H1 (cell line): ENCODE data around the gene GRID1. TPM values are rescaled to one million over a fixed set of nuclear protein-coding genes. Genes with fewer than 3 reads are reported as not detected.

Source experiments
- CTCF ChIA-PET: fragments of 300-600 bp; sonication (Branson Sonifier 250); formaldehyde crosslinking; loops from one replicate; lab custom pipeline; 2021; ENCODE audit not compliant: partially characterized antibody; lab: Charles Lee
- POLR2A ChIA-PET: fragments of 300-600 bp; sonication (Branson Sonifier 250); formaldehyde crosslinking; loops from one replicate; lab custom pipeline; 2021; ENCODE audit warnings: inconsistent platforms; ENCODE audit not compliant: partially characterized antibody; lab: Charles Lee
- DNase-seq, 2 experiments: peaks; one replicate each; pipeline versions ENCODE4 v3.0.0 to v3.0.0-alpha.2; 2010 to 2022; ENCODE audit warnings: low spot score in 2 of 2, low read depth in 1 of 2, mixed read lengths in 1 of 2
- FAIRE-seq: peaks from 2 replicates; lab custom pipeline; 2011; peaks lifted over from hg19 to GRCh38; lab: Jason Lieb, UNC
- H2AFZ ChIP-seq: 2 replicates; pipeline ENCODE4 v1.8.1; 2012; ENCODE audit warnings: low read length, inconsistent platforms
- H2AK5ac ChIP-seq: 2 replicates; pipeline ENCODE4 v1.6.1; 2013; ENCODE audit warnings: low read depth, low read length
- H2BK120ac ChIP-seq: replicated peaks from 2 replicates; pipeline ENCODE3; 2013; ENCODE audit warnings: low read depth, low read length, inconsistent platforms
- H2BK12ac ChIP-seq: 2 replicates; pipeline ENCODE4 v1.6.1; 2013; ENCODE audit warnings: low read depth, low read length
- H2BK15ac ChIP-seq: 2 replicates; pipeline ENCODE4 v1.6.1; 2013; ENCODE audit warnings: low read length
- H2BK20ac ChIP-seq: 2 replicates; pipeline ENCODE4 v1.6.1; 2013; ENCODE audit warnings: low read length
- H2BK5ac ChIP-seq: 2 replicates; pipeline ENCODE4 v1.6.1; 2013; ENCODE audit warnings: low read depth, low read length
- H3K14ac ChIP-seq: 2 replicates; pipeline ENCODE4 v1.6.1; 2013; ENCODE audit warnings: inconsistent platforms; ENCODE audit not compliant: insufficient read length
- H3K18ac ChIP-seq: 2 replicates; pipeline ENCODE4 v1.6.1; 2013; ENCODE audit warnings: low read length; ENCODE audit errors: extremely low read depth
- H3K23ac ChIP-seq: 2 replicates; pipeline ENCODE4 v1.6.1; 2013; ENCODE audit warnings: inconsistent platforms; ENCODE audit not compliant: insufficient read length
- H3K23me2 ChIP-seq: 2 replicates; pipeline ENCODE4 v1.6.1; 2013; ENCODE audit warnings: low read depth, low read length
- H3K27ac ChIP-seq: 2 replicates; pipeline ENCODE4 v1.6.1; 2011; ENCODE audit warnings: low read depth, low read length, inconsistent platforms
- H3K27me3 ChIP-seq, 4 experiments: replicated peaks in 1 of 4; 1 replicate in 1 of 4; 2 replicates in 3 of 4; pipeline versions ENCODE4 v1.6.1 to v1.8.1; 2011 to 2013; ENCODE audit warnings: low read length in 3 of 4, mild to moderate bottlenecking in 3 of 4, inconsistent platforms in 2 of 4, mixed read lengths in 2 of 4, moderate library complexity in 1 of 4; ENCODE audit not compliant: control insufficient read depth in 3 of 4, insufficient read depth in 3 of 4; ENCODE audit errors: extremely low read depth in 1 of 4
- H3K36me3 ChIP-seq, 4 experiments: 2 replicates each; pipeline versions ENCODE4 v1.6.1 to v1.8.1; 2011 to 2013; ENCODE audit warnings: mild to moderate bottlenecking in 4 of 4, low read length in 3 of 4, moderate library complexity in 2 of 4, control low read depth in 1 of 4, inconsistent platforms in 1 of 4; ENCODE audit not compliant: insufficient read depth in 4 of 4, control insufficient read depth in 2 of 4
- H3K4ac ChIP-seq: replicated peaks from 2 replicates; pipeline ENCODE3; 2013; ENCODE audit warnings: low read length, low read depth, mixed read lengths, inconsistent platforms; ENCODE audit not compliant: insufficient read length
- H3K4me1 ChIP-seq, 4 experiments: replicated peaks in 1 of 4; 1 replicate in 1 of 4; 2 replicates in 3 of 4; pipeline versions ENCODE4 v1.6.1 to v1.8.1; 2011 to 2013; ENCODE audit warnings: low read length in 3 of 4, inconsistent platforms in 2 of 4, mixed read lengths in 1 of 4; ENCODE audit not compliant: insufficient read depth in 4 of 4, control insufficient read depth in 3 of 4
- H3K4me2 ChIP-seq, 2 experiments: 2 replicates each; pipeline versions ENCODE4 v1.6.1 to v1.8.1; 2011 to 2013; ENCODE audit warnings: low read depth in 2 of 2, low read length in 2 of 2, control low read depth in 1 of 2, inconsistent platforms in 1 of 2, mild to moderate bottlenecking in 1 of 2; ENCODE audit not compliant: insufficient read depth in 1 of 2
- H3K4me3 ChIP-seq, 4 experiments: fragments of 200-600, 300-600 bp in 1 of 4; sonication (generic), shearing (Covaris generic), sonication (Bioruptor Twin) in 1 of 4; 2 replicates each; pipeline versions ENCODE4 v1.5.1 to v1.8.1; 2011 to 2016; ENCODE audit warnings: low read length in 4 of 4, low read depth in 3 of 4, control low read depth in 2 of 4, inconsistent platforms in 2 of 4, mild to moderate bottlenecking in 2 of 4, mixed read lengths in 1 of 4, moderate library complexity in 1 of 4; ENCODE audit not compliant: insufficient read depth in 2 of 4; ENCODE audit errors: extremely low read depth in 1 of 4
- H3K56ac ChIP-seq: replicated peaks from 2 replicates; pipeline ENCODE3; 2013; ENCODE audit warnings: low read depth, mild to moderate bottlenecking, mixed read lengths, low read length, inconsistent platforms; ENCODE audit not compliant: insufficient read length
- H3K79me1 ChIP-seq: 2 replicates; pipeline ENCODE4 v1.6.1; 2013; ENCODE audit warnings: low read depth, low read length, control low read depth
- H3K79me2 ChIP-seq, 2 experiments: 2 replicates each; pipeline versions ENCODE4 v1.6.1 to v1.8.1; 2012 to 2013; ENCODE audit warnings: low read length in 2 of 2, mild to moderate bottlenecking in 2 of 2, inconsistent platforms in 1 of 2; ENCODE audit not compliant: insufficient read depth in 2 of 2, control insufficient read depth in 1 of 2
- H3K9ac ChIP-seq, 4 experiments: replicated peaks in 1 of 4; 1 replicate in 1 of 4; 2 replicates in 3 of 4; pipeline versions ENCODE4 v1.6.1 to v1.8.1; 2011 to 2013; ENCODE audit warnings: low read depth in 3 of 4, low read length in 3 of 4, control low read depth in 2 of 4, mild to moderate bottlenecking in 2 of 4, moderate library complexity in 2 of 4, inconsistent platforms in 1 of 4; ENCODE audit errors: extremely low read depth in 1 of 4
- H3K9me3 ChIP-seq, 2 experiments: 2 replicates each; pipeline versions ENCODE4 v1.6.1 to v1.8.1; 2012 to 2013; ENCODE audit warnings: mild to moderate bottlenecking in 2 of 2, moderate library complexity in 2 of 2, control low read depth in 1 of 2, inconsistent platforms in 1 of 2, low read depth in 1 of 2, low read length in 1 of 2, mixed read lengths in 1 of 2; ENCODE audit not compliant: insufficient read depth in 2 of 2
- H4K20me1 ChIP-seq, 2 experiments: replicated peaks in 1 of 2; 2 replicates each; pipeline versions ENCODE3 to v1.8.1; 2011 to 2013; ENCODE audit warnings: inconsistent platforms in 2 of 2, low read length in 2 of 2, mild to moderate bottlenecking in 1 of 2; ENCODE audit not compliant: insufficient read depth in 2 of 2, control insufficient read depth in 1 of 2
- H4K5ac ChIP-seq: 2 replicates; pipeline ENCODE4 v1.6.1; 2013; ENCODE audit warnings: low read length, low read depth, mixed read lengths, inconsistent platforms; ENCODE audit not compliant: insufficient read length
- H4K8ac ChIP-seq: 2 replicates; pipeline ENCODE4 v1.8.0; 2013; ENCODE audit warnings: mild to moderate bottlenecking, moderate library complexity, low read length, inconsistent platforms; ENCODE audit not compliant: insufficient read depth; ENCODE audit errors: extremely low read depth
- H4K91ac ChIP-seq: replicated peaks from 2 replicates; pipeline ENCODE3; 2013; ENCODE audit warnings: low read length, mixed read lengths, inconsistent platforms; ENCODE audit not compliant: insufficient read length
- CBX8 ChIP-seq: fragments of 300-800, 300-1000 bp; sonication (generic); IDR thresholded peaks from 2 replicates; pipeline ENCODE4 v1.7.1; 2016; ENCODE audit warnings: low read depth, low read length, borderline replicate concordance
- CHD2 ChIP-seq: IDR thresholded peaks from 2 replicates; pipeline ENCODE4 v1.6.1; 2012; ENCODE audit warnings: low read length, improper control_type of control experiment
- EGR1 ChIP-seq: IDR thresholded peaks from 2 replicates; pipeline ENCODE4 v1.6.1; 2011; ENCODE audit warnings: low read depth, low read length, borderline replicate concordance
- EZH2 ChIP-seq: fragments of 200-600 bp; sonication (generic); IDR thresholded peaks from 2 replicates; pipeline ENCODE4 v1.7.1; 2012; ENCODE audit warnings: low read depth, mild to moderate bottlenecking, moderate library complexity, low read length, inconsistent platforms; ENCODE audit not compliant: severe bottlenecking
- GTF2F1 ChIP-seq: IDR thresholded peaks from 2 replicates; pipeline ENCODE4 v1.6.1; 2012; ENCODE audit warnings: low read depth, low read length, improper control_type of control experiment, borderline replicate concordance
- JUN ChIP-seq: IDR thresholded peaks from 2 replicates; pipeline ENCODE4 v1.6.1; 2011; ENCODE audit warnings: low read depth, mild to moderate bottlenecking, improper control_type of control experiment, low read length
- KDM5A ChIP-seq: fragments of 200-600 bp; IDR thresholded peaks from 2 replicates; pipeline ENCODE4 v1.7.1; 2012; ENCODE audit warnings: mild to moderate bottlenecking, low read length, inconsistent platforms, mixed read lengths
- POU5F1 ChIP-seq: IDR thresholded peaks from 2 replicates; pipeline ENCODE4 v1.6.1; 2011; ENCODE audit warnings: low read depth, mild to moderate bottlenecking, low read length, moderate library complexity
- SIN3A ChIP-seq, 2 experiments: IDR thresholded peaks in 1 of 2; conservative IDR thresholded peaks in 1 of 2; 2 replicates each; pipeline ENCODE4 v1.6.1; 2011 to 2012; ENCODE audit warnings: low read length in 2 of 2, improper control_type of control experiment in 1 of 2, low read depth in 1 of 2, mild to moderate bottlenecking in 1 of 2
- SUZ12 ChIP-seq: fragments of 200-600 bp; sonication (generic); IDR thresholded peaks from 2 replicates; pipeline ENCODE4 v1.6.1; 2012; ENCODE audit warnings: mild to moderate bottlenecking, inconsistent platforms, low read length, moderate library complexity, mixed read lengths
- TAF1 ChIP-seq: IDR thresholded peaks from 2 replicates; pipeline ENCODE4 v1.6.1; 2011; ENCODE audit warnings: mild to moderate bottlenecking, low read depth, low read length
- WGBS, 2 experiments: shearing (Covaris generic) in 1 of 2; methylation state at CpG; one replicate each; pipeline versions ENCODE4 v1.1.6 to v1.1.7; 2013 to 2015; ENCODE audit warnings: low lambda C conversion rate in 2 of 2, mixed read lengths in 2 of 2, inconsistent platforms in 1 of 2, low coverage in 1 of 2, missing lambda C conversion rate in 1 of 2; ENCODE audit not compliant: insufficient replicate concordance in 2 of 2, insufficient coverage in 1 of 2, insufficient read length in 1 of 2; ENCODE audit errors: extremely low coverage in 1 of 2, missing lambda C conversion rate in 1 of 2; 5-methylcytosine and 5-hydroxymethylcytosine counted together
- polyA plus RNA-seq, 7 experiments: library from polyadenylated mRNA; depleted of rRNA in 3 of 7; stranded (reverse) in 5 of 7; unstranded in 2 of 7; fragments of >200 nt in 5 of 7; fragments of 200-250 nt in 2 of 7; gene quantifications; 1 replicate in 5 of 7; 2 replicates in 1 of 7; 4 replicates in 1 of 7; pipeline versions ENCODE4 v1.2.1 to v1.2.3, GENCODE V29; 2011 to 2013; ENCODE audit warnings: missing spikeins in 2 of 7, mixed read lengths in 2 of 7
- total RNA-seq: library from RNA; stranded (reverse); fragmentation: NEBNext Ultra II Directional; extraction: Animal tissue kit (Norgen Biotek cat#: 25700); gene quantifications from 2 replicates; pipeline ENCODE4 v1.2.1, GENCODE V29; 2021
- TF ChIP-seq, protein P1 (sequence below): IDR thresholded peaks from 2 replicates; pipeline ENCODE4 v1.6.1; 2011; ENCODE audit warnings: low read depth, mild to moderate bottlenecking, low read length; ENCODE audit not compliant: insufficient read depth
- TF ChIP-seq, protein P2 (sequence below): IDR thresholded peaks from 2 replicates; pipeline ENCODE4 v1.6.1; 2012; ENCODE audit warnings: inconsistent platforms

GRID1 gene
- total and polyA plus RNA-seq, 2 of the 8 experiments (the other 6 are each of a cell fraction or from before 2014, with no cell fraction given) = 0.22 to 0.30 TPM

DNA sequence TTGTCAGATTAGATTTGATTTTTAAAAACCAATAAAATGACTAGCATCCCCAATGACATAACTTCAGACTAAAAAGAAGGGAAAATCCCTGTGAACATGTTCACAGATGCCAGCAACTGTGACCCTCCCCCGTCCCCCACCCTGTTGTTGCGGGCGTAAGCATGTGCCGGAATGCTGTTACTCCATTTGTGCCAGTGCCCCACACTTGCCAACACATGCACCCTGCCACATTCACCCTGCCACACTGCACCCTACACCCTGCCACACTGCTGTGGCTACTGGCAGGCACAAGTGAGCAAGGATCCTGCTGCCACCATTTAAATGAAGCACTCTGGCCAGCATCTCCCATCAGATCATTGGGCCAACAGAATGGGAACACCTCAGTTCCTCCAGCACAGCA lies 540.2 kb downstream of the GRID1 start:
- Histone ChIP-seq H2AK5ac (no peak overlapping the region), H2BK15ac (no peak overlapping the region), H2BK12ac (no peak overlapping the region), H3K4me3 (no peak overlapping the region), H3K9ac (no peak overlapping the region), H4K8ac (no peak overlapping the region), H2BK120ac (no peak overlapping the region), H3K9me3 (no peaks in the 10 kb centered on the region), H4K5ac (no peak overlapping the region), H3K23me2 (no peaks in the 10 kb centered on the region), H4K91ac (no peak overlapping the region), H3K18ac (no peak overlapping the region), H3K14ac (no peak overlapping the region)
- ChIA-PET CTCF (interaction anchor here (0.5 to 0.8 kb wide), 2 partner anchors 34 to 1677 kb away, joined by 3 read pairs; no protein-coding TSS in a partner anchor), POLR2A (no interaction called here)
- WGBS, 2 experiments = 92% methylated on average over 4 of the region's 4 CpGs; no CpG with 5 or more reads in 1 of the 2 experiments
- no peak for TF ChIP-seq EZH2
- TF ChIP-seq SUZ12 = no peak
- TF ChIP-seq KDM5A = no peak
- no peak for TF ChIP-seq GTF2F1
- TF ChIP-seq JUN = no peak
- TF ChIP-seq SIN3A (conservative IDR thresholded peaks at IDR 0.05 in 1 of 2, IDR thresholded peaks at IDR 0.05 in 1 of 2; ENCODE audit: low read depth in 1 of 2, low read length in 2 of 2) = no peak
- no peak for TF ChIP-seq POU5F1
- TF ChIP-seq, protein P1, sequence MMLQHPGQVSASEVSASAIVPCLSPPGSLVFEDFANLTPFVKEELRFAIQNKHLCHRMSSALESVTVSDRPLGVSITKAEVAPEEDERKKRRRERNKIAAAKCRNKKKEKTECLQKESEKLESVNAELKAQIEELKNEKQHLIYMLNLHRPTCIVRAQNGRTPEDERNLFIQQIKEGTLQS = no peak
- no peak for TF ChIP-seq EGR1
- no peak for TF ChIP-seq CBX8
- TF ChIP-seq, protein P2, sequence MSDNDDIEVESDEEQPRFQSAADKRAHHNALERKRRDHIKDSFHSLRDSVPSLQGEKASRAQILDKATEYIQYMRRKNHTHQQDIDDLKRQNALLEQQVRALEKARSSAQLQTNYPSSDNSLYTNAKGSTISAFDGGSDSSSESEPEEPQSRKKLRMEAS = no peak
- no peak for TF ChIP-seq TAF1
- no peak for TF ChIP-seq CHD2
- TF ChIP-seq, all 59 proteins: peak for 0
- Histone ChIP-seq H4K20me1 (no peaks in the 10 kb centered on the region), H3K27ac (no peak overlapping the region), H2BK20ac (no peak overlapping the region), H3K4me1 (no peaks in the 10 kb centered on the region), H3K4me2 (no peak overlapping the region), H3K79me1 (no peaks in the 10 kb centered on the region), H3K23ac (no peak overlapping the region), H3K4ac (no peak overlapping the region), H2BK5ac (no peak overlapping the region), H3K79me2 (no peaks in the 10 kb centered on the region), H3K36me3 (no peaks in the 10 kb centered on the region), H2AFZ (no peak overlapping the region), H3K56ac (no peak overlapping the region), H3K27me3 (no peaks in the 10 kb centered on the region)
- no peak for FAIRE-seq
- DNase-seq = no peak
